H1 (cell line): Measurements from ENCODE around the gene RGS14. TPM values are rescaled to one million over a fixed set of nuclear protein-coding genes. Genes with fewer than 3 reads are reported as not detected.

ENCODE experiments used
- ATF2 ChIP-seq: IDR thresholded peaks from 2 replicates; pipeline ENCODE4 v1.6.1; 2012; ENCODE audit warnings: low read length, inconsistent platforms
- ATF3 ChIP-seq: IDR thresholded peaks from 2 replicates; pipeline ENCODE4 v1.6.1; 2011; ENCODE audit warnings: low read depth, mild to moderate bottlenecking, low read length; ENCODE audit not compliant: insufficient read depth
- BACH1 ChIP-seq: IDR thresholded peaks from 2 replicates; pipeline ENCODE4 v1.6.1; 2012; ENCODE audit warnings: low read length, improper control_type of control experiment
- CBX8 ChIP-seq: fragments of 300-800, 300-1000 bp; sonication (generic); IDR thresholded peaks from 2 replicates; pipeline ENCODE4 v1.7.1; 2016; ENCODE audit warnings: low read depth, low read length, borderline replicate concordance
- EZH2 ChIP-seq: fragments of 200-600 bp; sonication (generic); IDR thresholded peaks from 2 replicates; pipeline ENCODE4 v1.7.1; 2012; ENCODE audit warnings: low read depth, mild to moderate bottlenecking, moderate library complexity, low read length, inconsistent platforms; ENCODE audit not compliant: severe bottlenecking
- FOSL1 ChIP-seq: IDR thresholded peaks from 2 replicates; pipeline ENCODE4 v1.6.1; 2011; ENCODE audit warnings: mild to moderate bottlenecking, low read depth, low read length, moderate library complexity; ENCODE audit not compliant: insufficient read depth
- POU5F1 ChIP-seq: IDR thresholded peaks from 2 replicates; pipeline ENCODE4 v1.6.1; 2011; ENCODE audit warnings: low read depth, mild to moderate bottlenecking, low read length, moderate library complexity
- SP4 ChIP-seq: IDR thresholded peaks from 2 replicates; pipeline ENCODE4 v1.6.1; 2012; ENCODE audit warnings: low read length, inconsistent platforms
- TAF1 ChIP-seq: IDR thresholded peaks from 2 replicates; pipeline ENCODE4 v1.6.1; 2011; ENCODE audit warnings: mild to moderate bottlenecking, low read depth, low read length
- polyA plus RNA-seq, 7 experiments: library from polyadenylated mRNA; depleted of rRNA in 3 of 7; stranded (reverse) in 5 of 7; unstranded in 2 of 7; fragments of >200 nt in 5 of 7; fragments of 200-250 nt in 2 of 7; gene quantifications; 1 replicate in 5 of 7; 2 replicates in 1 of 7; 4 replicates in 1 of 7; pipeline versions ENCODE4 v1.2.1 to v1.2.3, GENCODE V29; 2011 to 2013; ENCODE audit warnings: missing spikeins in 2 of 7, mixed read lengths in 2 of 7
- total RNA-seq: library from RNA; stranded (reverse); fragmentation: NEBNext Ultra II Directional; extraction: Animal tissue kit (Norgen Biotek cat#: 25700); gene quantifications from 2 replicates; pipeline ENCODE4 v1.2.1, GENCODE V29; 2021
- TF ChIP-seq, protein P1 (sequence below): fragments of 300-600 bp; sonication (generic); IDR thresholded peaks from 2 replicates; pipeline ENCODE4 v1.7.1; 2012; ENCODE audit warnings: low read length, moderate library complexity, mild to moderate bottlenecking, inconsistent platforms; ENCODE audit not compliant: insufficient replicate concordance

RGS14 gene
- total and polyA plus RNA-seq, 2 of the 8 experiments (the other 6 are each of a cell fraction or from before 2014, with no cell fraction given) = 24.4 to 46.1 TPM

DNA sequence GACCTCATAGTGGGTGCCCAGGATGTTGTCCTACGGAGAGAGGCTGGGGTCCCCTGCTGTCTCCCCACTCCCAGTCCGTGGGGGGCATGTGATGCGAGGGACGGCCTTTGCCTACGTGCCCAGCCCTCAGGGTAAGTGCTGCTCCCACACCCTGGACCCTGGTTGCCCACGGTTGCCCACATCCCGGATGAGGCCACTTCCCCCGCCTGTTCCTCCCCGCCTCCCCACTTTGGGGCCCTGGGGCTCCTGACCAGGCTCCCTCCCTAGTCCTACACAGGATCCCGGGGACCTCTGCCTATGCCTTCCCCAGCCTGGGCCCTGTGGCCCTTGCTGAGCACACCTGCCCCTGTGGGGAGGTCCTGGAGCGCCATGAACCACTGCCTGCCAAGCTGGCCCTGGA lies 28.0 kb downstream of the RGS14 start (continued):
- TF ChIP-seq, protein P1, sequence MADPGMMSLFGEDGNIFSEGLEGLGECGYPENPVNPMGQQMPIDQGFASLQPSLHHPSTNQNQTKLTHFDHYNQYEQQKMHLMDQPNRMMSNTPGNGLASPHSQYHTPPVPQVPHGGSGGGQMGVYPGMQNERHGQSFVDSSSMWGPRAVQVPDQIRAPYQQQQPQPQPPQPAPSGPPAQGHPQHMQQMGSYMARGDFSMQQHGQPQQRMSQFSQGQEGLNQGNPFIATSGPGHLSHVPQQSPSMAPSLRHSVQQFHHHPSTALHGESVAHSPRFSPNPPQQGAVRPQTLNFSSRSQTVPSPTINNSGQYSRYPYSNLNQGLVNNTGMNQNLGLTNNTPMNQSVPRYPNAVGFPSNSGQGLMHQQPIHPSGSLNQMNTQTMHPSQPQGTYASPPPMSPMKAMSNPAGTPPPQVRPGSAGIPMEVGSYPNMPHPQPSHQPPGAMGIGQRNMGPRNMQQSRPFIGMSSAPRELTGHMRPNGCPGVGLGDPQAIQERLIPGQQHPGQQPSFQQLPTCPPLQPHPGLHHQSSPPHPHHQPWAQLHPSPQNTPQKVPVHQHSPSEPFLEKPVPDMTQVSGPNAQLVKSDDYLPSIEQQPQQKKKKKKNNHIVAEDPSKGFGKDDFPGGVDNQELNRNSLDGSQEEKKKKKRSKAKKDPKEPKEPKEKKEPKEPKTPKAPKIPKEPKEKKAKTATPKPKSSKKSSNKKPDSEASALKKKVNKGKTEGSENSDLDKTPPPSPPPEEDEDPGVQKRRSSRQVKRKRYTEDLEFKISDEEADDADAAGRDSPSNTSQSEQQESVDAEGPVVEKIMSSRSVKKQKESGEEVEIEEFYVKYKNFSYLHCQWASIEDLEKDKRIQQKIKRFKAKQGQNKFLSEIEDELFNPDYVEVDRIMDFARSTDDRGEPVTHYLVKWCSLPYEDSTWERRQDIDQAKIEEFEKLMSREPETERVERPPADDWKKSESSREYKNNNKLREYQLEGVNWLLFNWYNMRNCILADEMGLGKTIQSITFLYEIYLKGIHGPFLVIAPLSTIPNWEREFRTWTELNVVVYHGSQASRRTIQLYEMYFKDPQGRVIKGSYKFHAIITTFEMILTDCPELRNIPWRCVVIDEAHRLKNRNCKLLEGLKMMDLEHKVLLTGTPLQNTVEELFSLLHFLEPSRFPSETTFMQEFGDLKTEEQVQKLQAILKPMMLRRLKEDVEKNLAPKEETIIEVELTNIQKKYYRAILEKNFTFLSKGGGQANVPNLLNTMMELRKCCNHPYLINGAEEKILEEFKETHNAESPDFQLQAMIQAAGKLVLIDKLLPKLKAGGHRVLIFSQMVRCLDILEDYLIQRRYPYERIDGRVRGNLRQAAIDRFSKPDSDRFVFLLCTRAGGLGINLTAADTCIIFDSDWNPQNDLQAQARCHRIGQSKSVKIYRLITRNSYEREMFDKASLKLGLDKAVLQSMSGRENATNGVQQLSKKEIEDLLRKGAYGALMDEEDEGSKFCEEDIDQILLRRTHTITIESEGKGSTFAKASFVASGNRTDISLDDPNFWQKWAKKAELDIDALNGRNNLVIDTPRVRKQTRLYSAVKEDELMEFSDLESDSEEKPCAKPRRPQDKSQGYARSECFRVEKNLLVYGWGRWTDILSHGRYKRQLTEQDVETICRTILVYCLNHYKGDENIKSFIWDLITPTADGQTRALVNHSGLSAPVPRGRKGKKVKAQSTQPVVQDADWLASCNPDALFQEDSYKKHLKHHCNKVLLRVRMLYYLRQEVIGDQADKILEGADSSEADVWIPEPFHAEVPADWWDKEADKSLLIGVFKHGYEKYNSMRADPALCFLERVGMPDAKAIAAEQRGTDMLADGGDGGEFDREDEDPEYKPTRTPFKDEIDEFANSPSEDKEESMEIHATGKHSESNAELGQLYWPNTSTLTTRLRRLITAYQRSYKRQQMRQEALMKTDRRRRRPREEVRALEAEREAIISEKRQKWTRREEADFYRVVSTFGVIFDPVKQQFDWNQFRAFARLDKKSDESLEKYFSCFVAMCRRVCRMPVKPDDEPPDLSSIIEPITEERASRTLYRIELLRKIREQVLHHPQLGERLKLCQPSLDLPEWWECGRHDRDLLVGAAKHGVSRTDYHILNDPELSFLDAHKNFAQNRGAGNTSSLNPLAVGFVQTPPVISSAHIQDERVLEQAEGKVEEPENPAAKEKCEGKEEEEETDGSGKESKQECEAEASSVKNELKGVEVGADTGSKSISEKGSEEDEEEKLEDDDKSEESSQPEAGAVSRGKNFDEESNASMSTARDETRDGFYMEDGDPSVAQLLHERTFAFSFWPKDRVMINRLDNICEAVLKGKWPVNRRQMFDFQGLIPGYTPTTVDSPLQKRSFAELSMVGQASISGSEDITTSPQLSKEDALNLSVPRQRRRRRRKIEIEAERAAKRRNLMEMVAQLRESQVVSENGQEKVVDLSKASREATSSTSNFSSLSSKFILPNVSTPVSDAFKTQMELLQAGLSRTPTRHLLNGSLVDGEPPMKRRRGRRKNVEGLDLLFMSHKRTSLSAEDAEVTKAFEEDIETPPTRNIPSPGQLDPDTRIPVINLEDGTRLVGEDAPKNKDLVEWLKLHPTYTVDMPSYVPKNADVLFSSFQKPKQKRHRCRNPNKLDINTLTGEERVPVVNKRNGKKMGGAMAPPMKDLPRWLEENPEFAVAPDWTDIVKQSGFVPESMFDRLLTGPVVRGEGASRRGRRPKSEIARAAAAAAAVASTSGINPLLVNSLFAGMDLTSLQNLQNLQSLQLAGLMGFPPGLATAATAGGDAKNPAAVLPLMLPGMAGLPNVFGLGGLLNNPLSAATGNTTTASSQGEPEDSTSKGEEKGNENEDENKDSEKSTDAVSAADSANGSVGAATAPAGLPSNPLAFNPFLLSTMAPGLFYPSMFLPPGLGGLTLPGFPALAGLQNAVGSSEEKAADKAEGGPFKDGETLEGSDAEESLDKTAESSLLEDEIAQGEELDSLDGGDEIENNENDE = no peak
- no peak for TF ChIP-seq ATF3
- no peak for TF ChIP-seq ATF2
- no peak for TF ChIP-seq CBX8
- TF ChIP-seq BACH1 = no peak
- no peak for TF ChIP-seq FOSL1
- no peak for TF ChIP-seq EZH2
- TF ChIP-seq TAF1 = no peak
- no peak for TF ChIP-seq POU5F1
- no peak for TF ChIP-seq SP4
